GM12892 (cell line): ENCODE results near the gene XPR1.

Source experiments
- POLR2A ChIP-seq: IDR thresholded peaks from 2 replicates; pipeline ENCODE4 v1.6.1; 2011; ENCODE audit warnings: low read depth, low read length, control low read depth
- TAF1 ChIP-seq: IDR thresholded peaks from 2 replicates; pipeline ENCODE4 v1.6.1; 2011; ENCODE audit warnings: low read depth, mild to moderate bottlenecking, control low read depth, low read length, borderline replicate concordance

DNA sequence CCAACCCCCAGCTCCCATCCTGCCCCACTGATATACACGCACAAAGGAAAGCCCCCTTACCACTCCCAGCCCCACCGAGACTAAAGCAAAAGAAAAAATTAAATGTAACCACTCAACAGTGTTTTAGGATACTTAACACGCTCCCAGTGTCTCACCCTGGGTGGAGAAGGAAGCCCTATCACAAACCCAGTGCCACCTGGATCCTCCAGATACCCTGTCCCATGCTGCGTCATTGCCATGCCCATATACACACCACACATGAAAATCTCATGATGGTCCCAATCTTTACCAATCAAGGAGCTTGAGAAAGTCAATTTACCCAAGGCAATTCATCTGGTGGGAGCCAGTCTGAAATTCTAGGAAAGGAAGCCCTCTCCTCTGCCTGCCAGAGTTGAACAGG is 292.1 kb downstream of the XPR1 start:
- TF ChIP-seq POLR2A (no peak), TAF1 (no peak)
